ENCODE measurements around the gene RAB4A.

DNA sequence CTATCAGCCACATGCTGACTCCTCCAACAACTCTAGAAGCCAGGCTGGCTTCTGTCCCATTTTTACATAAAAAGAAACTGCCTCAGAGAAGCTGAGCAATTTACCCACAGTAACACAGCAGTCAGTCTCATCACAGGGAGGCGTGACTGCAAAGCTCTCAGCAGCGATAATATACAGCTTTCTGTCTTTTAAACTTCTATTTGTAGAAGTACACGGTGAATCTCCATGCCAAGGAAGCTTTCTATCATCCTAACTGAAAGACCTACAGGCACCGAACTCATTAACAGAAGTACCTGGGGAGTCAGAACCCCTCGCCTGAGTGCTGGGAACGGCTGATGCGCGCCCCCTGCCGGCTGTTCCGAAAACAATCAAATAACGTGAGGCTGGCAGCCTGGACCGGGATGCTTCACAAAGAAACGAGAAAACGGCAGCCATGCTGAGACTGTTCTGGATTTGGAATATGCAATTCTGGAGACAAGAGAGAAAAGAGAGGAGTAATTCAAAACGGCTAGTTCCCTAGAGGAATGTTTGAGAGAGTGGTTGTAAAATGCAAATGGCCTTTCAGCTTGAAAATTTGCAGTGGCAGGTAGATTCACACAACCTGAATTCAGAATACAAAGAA lies 43.5 kb upstream of the RAB4A start:
- TF ChIP-seq U2AF2 (optimal IDR thresholded peaks at IDR 0.05; ENCODE audit: low read depth, low read length) = no peak
- no peak for TF ChIP-seq PRMT5 (CRISPR knock-in tag; IDR thresholded peaks at IDR 0.05)
- no peak for TF ChIP-seq FOXJ3 (CRISPR knock-in tag; IDR thresholded peaks at IDR 0.05)
- no peak for TF ChIP-seq HMG20B (CRISPR knock-in tag; IDR thresholded peaks at IDR 0.05)
- TF ChIP-seq CBFB (CRISPR knock-in tag; IDR thresholded peaks at IDR 0.05) = no peak
- TF ChIP-seq EZH2 (IDR thresholded peaks at IDR 0.05; ENCODE audit: borderline replicate concordance, low read depth, low read length) = no peak
- no peak for TF ChIP-seq NBN (IDR thresholded peaks at IDR 0.05; ENCODE audit: low read depth)
- TF ChIP-seq FOXK2 (conservative IDR thresholded peaks at IDR 0.05 in 1 of 2, IDR thresholded peaks at IDR 0.05 in 1 of 2; ENCODE audit: low read depth in 2 of 2) = no peak
